NCI-H128 (cell line): ENCODE results near the gene MUC22.

Source experiments
- DNase-seq: peaks from one replicate; lab custom pipeline; 2025; ENCODE audit not compliant: unreplicated experiment; lab: John Stamatoyannopoulos, UW

The MUC22 gene

DNA sequence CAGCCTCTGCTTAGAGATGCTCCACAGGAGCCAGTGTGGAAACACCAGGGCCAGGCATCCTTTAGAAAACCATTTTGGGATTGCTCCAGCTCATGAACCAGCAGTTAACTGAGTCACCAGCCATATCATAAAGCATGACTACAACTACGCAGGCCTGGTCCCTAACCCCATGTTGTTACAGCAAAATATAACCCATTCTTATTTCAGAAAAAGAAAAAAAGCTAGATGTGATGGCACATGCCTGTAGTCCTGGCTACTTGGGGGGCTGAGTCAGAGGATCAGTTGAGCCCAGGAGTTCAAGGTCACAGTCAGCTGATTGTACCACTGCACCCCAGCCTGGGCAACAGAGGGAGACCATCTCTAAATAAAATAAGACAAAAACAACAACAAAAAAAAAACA is 65.3 kb downstream of the MUC22 start:
- DNase-seq, result no peak

DNA sequence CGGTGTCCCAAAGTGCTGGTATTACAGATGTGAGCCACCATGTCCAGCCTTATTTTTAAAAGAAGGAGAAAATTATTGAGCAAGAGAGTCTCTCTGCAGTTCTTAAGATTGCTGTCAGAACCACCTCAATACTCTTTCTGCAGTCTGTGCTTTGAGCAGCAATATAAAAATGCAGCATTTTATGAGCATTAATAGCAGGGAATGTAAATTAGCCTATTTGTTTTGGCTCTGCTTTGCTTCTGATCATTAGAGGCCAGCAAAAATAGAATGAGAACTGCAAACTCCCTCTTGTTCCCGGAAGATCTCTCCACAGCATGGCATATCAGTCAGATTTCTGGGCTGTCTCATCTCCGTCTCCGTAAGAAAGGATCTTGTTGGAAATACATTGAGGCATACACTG is 66.3 kb downstream of the MUC22 start:
- no peak for DNase-seq

DNA sequence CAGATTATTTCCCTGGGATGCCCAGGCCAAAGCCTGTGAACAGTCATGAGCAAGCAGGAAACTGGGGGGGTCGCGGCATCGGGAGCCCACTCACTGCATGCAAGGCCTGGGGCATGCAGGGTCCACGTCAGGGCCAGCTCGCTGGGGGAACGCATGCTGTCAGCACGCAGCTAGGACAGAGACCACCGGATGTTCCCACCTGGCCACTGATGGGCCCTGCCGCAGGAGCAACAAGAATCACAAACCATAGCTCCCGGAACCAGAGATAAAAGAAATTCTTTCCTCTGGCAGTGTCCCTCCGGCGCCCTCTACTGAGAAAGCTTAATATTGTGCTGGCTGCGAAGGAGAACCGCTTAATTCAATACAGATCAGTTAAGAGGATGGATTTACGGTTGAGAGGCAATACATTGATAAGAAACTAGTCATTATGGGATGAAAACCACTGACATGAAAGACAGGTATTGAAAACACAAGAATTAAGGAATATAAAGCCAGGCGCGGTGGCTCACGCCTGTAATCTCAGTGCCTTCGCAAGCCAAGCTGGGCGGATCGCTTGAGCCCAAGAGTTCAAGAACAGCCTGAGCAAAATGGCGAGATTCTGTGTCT is 69.5 kb downstream of the MUC22 start:
- peak; percentile 11 for DNase-seq

DNA sequence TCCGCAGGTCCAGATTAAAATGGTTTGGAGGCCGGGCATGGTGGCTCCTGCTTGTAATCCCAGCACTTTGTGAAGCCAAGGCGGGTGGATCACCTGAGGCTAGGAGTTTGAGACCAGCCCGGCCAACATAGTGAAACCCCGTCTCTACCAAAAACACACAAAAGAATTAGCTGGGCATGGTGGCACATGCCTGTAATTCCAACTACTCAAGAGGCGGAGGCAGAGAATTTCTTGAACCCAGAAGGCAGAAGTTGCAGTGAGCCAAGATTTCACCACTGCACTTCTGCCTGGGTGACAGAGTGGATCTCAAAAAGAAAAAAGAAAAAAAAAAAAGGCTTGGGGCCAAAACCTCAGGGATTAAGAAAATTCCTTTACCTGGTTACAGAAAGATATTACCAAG is 71.6 kb downstream of the MUC22 start:
- no peak for DNase-seq

GRCh38 chr6:31083742-31084354 is 73.6 kb downstream of the MUC22 start:
- DNase-seq, result no peak
